Activated T-cell treated with anti-CD3 and anti-CD28 coated beads, Interleukin-2, amount 50 U/mL, for 72 hours (primary cell): Measurements from ENCODE around the gene PCDH17. TPM values are rescaled to one million over a fixed set of nuclear protein-coding genes. Genes with fewer than 3 reads are reported as not detected.

Experiments used
- ATAC-seq, 2 donors: fragments of 150-1000 bp; cut with Tn5 transposase; replicated peaks in 1 of 2; 2 replicates each; pipeline ENCODE4 v1.10.0; 2021; ENCODE audit warnings: moderate library complexity in 2 of 2, mild to moderate bottlenecking in 1 of 2
- DNase-seq, 2 donors: peaks; one replicate each; pipeline ENCODE4 v3.0.0; 2021 to 2022; ENCODE audit warnings: mixed read lengths in 1 of 2
- H3K27ac Mint-ChIP-seq: one replicate; pipeline ENCODE4 v1.8.0; 2022; ENCODE audit warnings: mild to moderate bottlenecking, moderate library complexity, mixed read lengths
- H3K27me3 Mint-ChIP-seq: one replicate; pipeline ENCODE4 v1.8.0; 2022; ENCODE audit warnings: low read depth, mixed read lengths
- H3K36me3 Mint-ChIP-seq, 2 donors: one replicate each; pipeline ENCODE4 v1.8.0; 2022; ENCODE audit warnings: mixed read lengths in 2 of 2, mild to moderate bottlenecking in 1 of 2; ENCODE audit not compliant: insufficient read depth in 2 of 2
- H3K4me1 Mint-ChIP-seq: one replicate; pipeline ENCODE4 v1.8.0; 2022; ENCODE audit warnings: low read depth, mixed read lengths
- H3K4me3 Mint-ChIP-seq, 2 donors: one replicate each; pipeline ENCODE4 v1.8.0; 2022; ENCODE audit warnings: mild to moderate bottlenecking in 2 of 2, mixed read lengths in 2 of 2, moderate library complexity in 2 of 2
- H3K9me3 Mint-ChIP-seq, 2 donors: one replicate each; pipeline ENCODE4 v1.8.0; 2022; ENCODE audit warnings: mixed read lengths in 2 of 2
- total RNA-seq, 2 donors: library from RNA; stranded (reverse); gene quantifications; one replicate each; pipeline ENCODE4 v1.2.3, GENCODE V29; 2022

The PCDH17 gene
- total RNA-seq, 2 donors from 2014 or later: 0.07 TPM; not detected in 1

DNA sequence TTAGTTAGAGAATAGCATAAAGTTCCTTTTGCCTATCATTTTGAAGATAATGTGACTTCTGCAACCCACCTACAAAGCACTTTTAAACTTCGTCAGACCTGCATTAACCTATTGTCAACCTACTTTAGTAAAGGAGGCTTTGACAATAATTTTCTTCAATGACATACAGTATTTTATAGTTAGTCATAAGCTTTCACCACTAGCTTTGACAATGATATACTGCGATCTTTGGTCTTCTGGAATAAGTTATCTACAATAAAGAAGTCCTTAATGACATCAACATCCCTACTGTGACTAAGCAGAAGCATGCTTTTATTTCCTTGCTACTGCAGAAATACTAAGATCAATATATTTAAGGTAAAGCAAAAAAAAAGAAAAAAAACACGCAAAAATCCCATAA lies 9.5 kb downstream of the PCDH17 start:
- Mint-ChIP-seq H3K4me1 (no peaks in the 10 kb centered on the region), H3K36me3 (no peaks in the 10 kb centered on the region), H3K27me3 (no peaks in the 10 kb centered on the region), H3K4me3 (no peak overlapping the region), H3K27ac (no peak overlapping the region), H3K9me3 (no peaks in the 10 kb centered on the region)
- DNase-seq (no peak), ATAC-seq (no peak)

- ATAC-seq (no peak), DNase-seq (no peak)
- Mint-ChIP-seq H3K4me1 (no peaks in the 10 kb centered on the region), H3K27me3 (no peaks in the 10 kb centered on the region), H3K4me3 (no peak overlapping the region), H3K36me3 (no peaks in the 10 kb centered on the region), H3K9me3 (no peaks in the 10 kb centered on the region), H3K27ac (no peak overlapping the region)
Measured at GRCh38 chr13:57644106-57644505, 12.6 kb downstream of the PCDH17 start.

- Mint-ChIP-seq H3K4me1 (no peaks in the 10 kb centered on the region), H3K4me3 (no peak overlapping the region), H3K9me3 (peaks cover 0 to 3% of the 10 kb centered on the region in 2 donors), H3K36me3 (peaks cover 0 to 3% of the 10 kb centered on the region in 2 donors), H3K27me3 (no peaks in the 10 kb centered on the region), H3K27ac (no peak overlapping the region)
- DNase-seq (no peak), ATAC-seq (no peak)
Measured at GRCh38 chr13:57653229-57653989, 21.9 kb downstream of the PCDH17 start.

DNA sequence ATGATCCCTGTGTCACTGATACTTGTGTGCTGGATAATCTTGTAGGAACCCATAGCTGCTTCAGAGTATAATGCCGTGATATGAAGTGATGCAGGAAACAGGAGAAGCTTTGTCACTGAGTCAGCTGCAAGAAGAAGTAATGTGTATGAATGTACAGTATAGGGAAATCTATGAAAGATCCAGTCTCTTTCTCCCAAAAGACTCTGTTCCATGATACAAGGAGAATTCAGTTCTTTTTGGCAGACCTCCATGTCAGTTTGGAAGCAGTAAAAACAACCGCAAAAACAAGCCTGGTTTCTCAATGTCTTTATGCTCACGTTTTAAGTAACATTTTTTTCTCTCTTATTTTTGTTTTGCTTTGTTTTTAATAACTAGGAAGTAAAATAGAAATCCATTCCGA lies 33.9 kb downstream of the PCDH17 start:
- Mint-ChIP-seq H3K4me1 (no peaks in the 10 kb centered on the region), H3K9me3 (peaks cover 4 to 7% of the 10 kb centered on the region in 2 donors), H3K36me3 (peaks cover 0 to 3% of the 10 kb centered on the region in 2 donors), H3K27ac (no peak overlapping the region), H3K27me3 (no peaks in the 10 kb centered on the region), H3K4me3 (no peak overlapping the region)
- ATAC-seq (no peak), DNase-seq (no peak)

DNA sequence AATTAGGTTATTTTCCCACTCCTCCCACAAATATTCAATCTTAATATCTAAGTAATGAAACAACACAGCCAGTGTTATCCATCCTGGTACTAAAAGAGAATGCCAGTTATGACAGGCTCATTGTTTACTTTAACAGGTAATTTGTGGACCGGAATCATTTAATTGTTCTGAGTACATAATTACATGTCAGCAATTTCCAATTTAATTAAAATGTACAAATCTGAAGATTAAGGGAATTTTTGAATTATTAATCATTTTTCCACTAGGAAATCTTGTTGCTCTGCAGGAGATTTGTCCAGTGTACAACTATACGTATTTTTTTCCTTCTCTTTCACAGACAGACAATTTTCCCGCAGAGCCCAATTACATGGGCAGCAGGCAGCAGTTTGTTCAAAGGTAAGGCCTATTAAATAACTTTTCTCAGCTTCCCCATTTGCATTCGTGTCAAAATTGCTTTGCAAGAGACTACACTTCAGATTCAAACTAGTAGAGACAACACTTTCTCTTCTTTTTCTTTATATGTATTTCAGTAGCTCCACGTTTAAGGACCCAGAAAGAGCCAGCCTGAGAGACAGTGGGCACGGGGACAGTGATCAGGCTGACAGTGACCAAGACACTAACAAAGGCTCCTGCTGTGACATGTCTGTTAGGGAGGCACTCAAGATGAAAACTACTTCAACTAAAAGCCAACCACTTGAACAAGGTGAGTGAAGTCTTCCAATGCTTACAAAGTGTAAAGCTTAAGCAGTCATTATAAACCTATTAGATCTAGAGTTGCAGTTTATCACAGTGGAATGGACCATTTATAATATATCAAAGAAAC lies 34.8 kb downstream of the PCDH17 start:
- Mint-ChIP-seq H3K27ac (no peak overlapping the region), H3K4me1 (no peaks in the 10 kb centered on the region), H3K27me3 (no peaks in the 10 kb centered on the region), H3K4me3 (no peak overlapping the region), H3K9me3 (peaks cover 4 to 7% of the 10 kb centered on the region in 2 donors), H3K36me3 (peaks cover 0 to 3% of the 10 kb centered on the region in 2 donors)
- no peak for ATAC-seq
- DNase-seq: no peak

GRCh38 chr13:57672168-57672567 lies 40.6 kb downstream of the PCDH17 start:
- no peak overlapping the region for H3K4me3 Mint-ChIP-seq
- ATAC-seq (no peak), DNase-seq (no peak)
- no peak overlapping the region for H3K27ac Mint-ChIP-seq
- no peaks in the 10 kb centered on the region for H3K27me3 Mint-ChIP-seq
- peaks cover 0 to 5% of the 10 kb centered on the region in 2 donors for H3K9me3 Mint-ChIP-seq
- no peaks in the 10 kb centered on the region for H3K36me3 Mint-ChIP-seq
- H3K4me1 Mint-ChIP-seq: no peaks in the 10 kb centered on the region

- Mint-ChIP-seq H3K4me1 (no peaks in the 10 kb centered on the region), H3K9me3 (peaks cover 4 to 8% of the 10 kb centered on the region in 2 donors), H3K36me3 (no peaks in the 10 kb centered on the region), H3K4me3 (no peak overlapping the region), H3K27ac (no peak overlapping the region), H3K27me3 (no peaks in the 10 kb centered on the region)
- ATAC-seq: no peak
- DNase-seq: no peak
Measured at GRCh38 chr13:57673197-57673596, 41.7 kb downstream of the PCDH17 start.

GRCh38 chr13:57675526-57675925 lies 44.0 kb downstream of the PCDH17 start:
- ATAC-seq: no peak
- no peak overlapping the region for H3K4me3 Mint-ChIP-seq
- H3K4me1 Mint-ChIP-seq: no peaks in the 10 kb centered on the region
- peaks cover 4 to 8% of the 10 kb centered on the region in 2 donors for H3K9me3 Mint-ChIP-seq
- H3K36me3 Mint-ChIP-seq: no peaks in the 10 kb centered on the region
- no peak overlapping the region for H3K27ac Mint-ChIP-seq
- H3K27me3 Mint-ChIP-seq: no peaks in the 10 kb centered on the region
- DNase-seq: no peak

- no peak for DNase-seq
- H3K36me3 Mint-ChIP-seq: no peaks in the 10 kb centered on the region
- H3K4me1 Mint-ChIP-seq: no peaks in the 10 kb centered on the region
- H3K27ac Mint-ChIP-seq: no peak overlapping the region
- H3K9me3 Mint-ChIP-seq: peaks cover 10% of the 10 kb centered on the region in 2 donors
- ATAC-seq: no peak
- no peak overlapping the region for H3K4me3 Mint-ChIP-seq
- H3K27me3 Mint-ChIP-seq: no peaks in the 10 kb centered on the region
Measured at GRCh38 chr13:57680609-57681008, 49.1 kb downstream of the PCDH17 start.

GRCh38 chr13:57682128-57682716 lies 50.7 kb downstream of the PCDH17 start:
- peaks cover 9 to 10% of the 10 kb centered on the region in 2 donors for H3K9me3 Mint-ChIP-seq
- DNase-seq (no peak), ATAC-seq (no peak)
- H3K27ac Mint-ChIP-seq: no peak overlapping the region
- H3K4me1 Mint-ChIP-seq: no peaks in the 10 kb centered on the region
- H3K27me3 Mint-ChIP-seq: no peaks in the 10 kb centered on the region
- no peaks in the 10 kb centered on the region for H3K36me3 Mint-ChIP-seq
- no peak overlapping the region for H3K4me3 Mint-ChIP-seq

GRCh38 chr13:57698851-57699250 lies 67.3 kb downstream of the PCDH17 start:
- H3K27me3 Mint-ChIP-seq: no peaks in the 10 kb centered on the region
- no peaks in the 10 kb centered on the region for H3K4me1 Mint-ChIP-seq
- no peak overlapping the region for H3K27ac Mint-ChIP-seq
- ATAC-seq (no peak), DNase-seq (no peak)
- H3K4me3 Mint-ChIP-seq: no peak overlapping the region
- H3K9me3 Mint-ChIP-seq: peaks cover 0 to 5% of the 10 kb centered on the region in 2 donors
- peaks cover 0 to 1% of the 10 kb centered on the region in 2 donors for H3K36me3 Mint-ChIP-seq

DNA sequence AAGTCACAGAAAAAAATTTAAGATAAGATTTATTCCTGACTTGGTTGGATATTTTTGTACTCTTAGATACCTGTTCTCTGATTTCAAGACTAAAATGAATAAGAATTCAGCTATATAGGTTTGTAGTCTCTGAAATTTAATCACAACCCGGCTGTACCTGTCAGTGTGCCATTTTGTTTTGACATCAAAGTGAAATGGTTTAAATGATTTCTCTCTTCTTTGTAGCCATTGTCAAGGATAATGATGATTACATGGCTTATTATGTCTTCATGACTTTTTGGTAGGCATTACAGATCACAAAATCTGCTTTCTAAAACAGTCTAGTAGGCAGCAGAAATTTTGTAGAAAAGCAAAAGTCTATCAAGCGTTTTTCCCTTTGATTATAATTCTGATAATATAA lies 72.5 kb downstream of the PCDH17 start:
- Mint-ChIP-seq H3K4me3 (no peak overlapping the region), H3K36me3 (no peaks in the 10 kb centered on the region), H3K27me3 (no peaks in the 10 kb centered on the region), H3K27ac (no peak overlapping the region), H3K9me3 (peaks cover 0 to 3% of the 10 kb centered on the region in 2 donors), H3K4me1 (no peaks in the 10 kb centered on the region)
- DNase-seq (no peak), ATAC-seq (no peak)

- ATAC-seq (no peak), DNase-seq (no peak)
- H3K27ac Mint-ChIP-seq: no peak overlapping the region
- no peaks in the 10 kb centered on the region for H3K36me3 Mint-ChIP-seq
- peaks cover 0 to 2% of the 10 kb centered on the region in 2 donors for H3K9me3 Mint-ChIP-seq
- H3K4me1 Mint-ChIP-seq: no peaks in the 10 kb centered on the region
- H3K27me3 Mint-ChIP-seq: no peaks in the 10 kb centered on the region
- H3K4me3 Mint-ChIP-seq: no peak overlapping the region
Measured at GRCh38 chr13:57716295-57716694, 84.8 kb downstream of the PCDH17 start.
